ENCODE data around the gene COL17A1.

DNA sequence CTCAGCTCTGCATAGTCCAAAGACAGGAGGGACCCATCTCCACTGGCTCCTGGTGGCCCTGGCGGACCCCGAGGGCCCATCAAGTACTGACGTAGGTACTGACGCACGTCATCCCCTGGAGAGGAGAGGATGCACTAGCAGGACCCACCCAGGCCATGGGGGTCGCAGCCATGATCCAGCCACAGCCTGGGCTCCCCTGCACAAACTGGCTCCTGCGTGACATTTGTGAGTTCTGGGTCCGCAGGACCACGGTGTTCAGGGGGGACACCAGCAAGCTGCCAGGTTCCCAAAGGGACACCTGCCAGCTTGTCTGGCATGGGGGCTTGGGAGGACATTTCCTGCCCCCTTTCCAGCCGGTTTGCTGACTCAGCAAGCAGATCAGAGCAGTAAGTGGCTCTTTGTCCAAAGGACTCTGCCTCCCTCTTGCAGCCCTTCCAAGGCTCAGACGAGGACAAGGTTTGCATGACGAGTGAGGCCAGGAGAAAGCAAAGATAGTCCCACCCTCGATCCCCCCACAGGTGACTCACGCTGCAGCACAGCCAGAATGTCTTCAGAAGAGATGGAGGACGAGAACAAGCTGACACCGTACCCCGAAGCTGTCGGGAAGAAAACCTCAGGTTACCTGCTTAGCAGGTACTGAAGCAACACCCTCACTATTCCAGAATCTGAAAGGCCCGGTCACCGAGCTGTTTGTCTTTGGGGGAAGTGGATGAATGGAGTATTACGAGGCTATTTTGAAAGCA, 49.0 kb downstream of the COL17A1 start:
- no peak for TF ChIP-seq CTCF (conservative IDR thresholded peaks at IDR 0.05; ENCODE audit: low read depth in 2 of 2)
- TF ChIP-seq EZH2 (IDR thresholded peaks at IDR 0.05; ENCODE audit: low read depth, unreplicated experiment) = no peak
- no peak for TF ChIP-seq REST (IDR thresholded peaks at IDR 0.05; ENCODE audit: unreplicated experiment)
